ENCODE measurements around the gene ROBO2. TPM values are rescaled to one million over a fixed set of nuclear protein-coding genes. Genes with fewer than 3 reads are reported as not detected.
A peak's percentile ranks its signal among the peaks of the same experiment; 100 is the strongest.

The ROBO2 gene
- total and polyA plus RNA-seq, 4 donors: 0.30 to 72.4 (median 3.3) TPM

GRCh38 chr3:77506384-77506783, 466.5 kb downstream of the ROBO2 start:
- Histone ChIP-seq H3K4me3 (no peak overlapping the region), H3K27ac (ENCODE audit: low read depth in 1 of 2, low read length in 1 of 2) (no peak overlapping the region), H3K27me3 (ENCODE audit: control insufficient read depth in 3 of 3, insufficient read depth in 3 of 3, low read length in 2 of 3) (no peaks in the 10 kb centered on the region), H3K9ac (ENCODE audit: insufficient read depth in 1 of 2, low read length in 2 of 2) (no peak overlapping the region), H3K36me3 (ENCODE audit: control insufficient read depth in 4 of 4, insufficient read depth in 4 of 4, low read length in 4 of 4) (peaks cover 0 to 3% (median under 1%) of the 10 kb centered on the region in 4 donors), H3K4me1 (ENCODE audit: control insufficient read depth in 5 of 5, insufficient read depth in 5 of 5, low read length in 5 of 5) (no peaks in the 10 kb centered on the region), H3K9me3 (ENCODE audit: control insufficient read depth in 4 of 4, insufficient read depth in 3 of 4, low read length in 3 of 4) (no peaks in the 10 kb centered on the region)
- DNase-seq (no peak), ATAC-seq (ENCODE audit: insufficient read depth, low FRiP score) (no peak)
- WGBS, 2 donors: 82 to 83% methylated on average over 5 of the region's 5 CpGs
- no peak for TF ChIP-seq CTCF (IDR thresholded peaks at IDR 0.05; ENCODE audit: control extremely low read depth, extremely low read depth)

GRCh38 chr3:77513542-77513941, 473.6 kb downstream of the ROBO2 start:
- Histone ChIP-seq H3K36me3 (ENCODE audit: control insufficient read depth in 4 of 4, insufficient read depth in 4 of 4, low read length in 4 of 4) (peaks cover 0 to 4% (median 2%) of the 10 kb centered on the region in 4 donors), H3K9ac (ENCODE audit: insufficient read depth in 1 of 2, low read length in 2 of 2) (peak overlapping the region in 1 of 2 donors; percentile 38), H3K27me3 (ENCODE audit: control insufficient read depth in 3 of 3, insufficient read depth in 3 of 3, low read length in 2 of 3) (no peaks in the 10 kb centered on the region), H3K4me1 (ENCODE audit: control insufficient read depth in 5 of 5, insufficient read depth in 5 of 5, low read length in 5 of 5) (peaks cover 0 to 2% (median 0%) of the 10 kb centered on the region in 5 donors), H3K9me3 (ENCODE audit: control insufficient read depth in 4 of 4, insufficient read depth in 3 of 4, low read length in 3 of 4) (no peaks in the 10 kb centered on the region), H3K27ac (ENCODE audit: low read depth in 1 of 2, low read length in 1 of 2) (no peak overlapping the region), H3K4me3 (no peak overlapping the region)
- TF ChIP-seq CTCF (IDR thresholded peaks at IDR 0.05; ENCODE audit: control extremely low read depth, extremely low read depth): no peak
- no peak for DNase-seq
- ATAC-seq (ENCODE audit: insufficient read depth, low FRiP score): no peak
- WGBS, 2 donors: 39 to 51% methylated on average over 5 of the region's 5 CpGs

DNA sequence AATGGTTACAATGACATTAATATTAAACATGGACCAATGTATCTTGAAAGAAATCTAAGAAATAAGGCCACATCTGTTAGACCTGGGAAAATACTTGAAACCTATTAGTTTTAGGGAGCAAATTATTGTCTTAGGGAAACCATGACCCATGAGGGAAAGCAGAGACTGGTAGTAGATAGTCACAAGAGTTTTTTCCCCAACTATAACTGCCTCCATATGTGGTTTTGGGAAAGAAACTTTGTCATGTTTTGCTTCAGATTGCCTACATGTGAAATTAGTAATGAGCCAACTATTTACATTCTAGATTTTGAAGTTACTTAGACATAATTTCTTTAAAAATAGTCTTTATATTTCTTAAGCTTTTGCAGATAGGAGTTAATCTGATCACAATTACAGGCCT, 474.9 kb downstream of the ROBO2 start:
- H3K27me3 ChIP-seq (ENCODE audit: control insufficient read depth in 3 of 3, insufficient read depth in 3 of 3, low read length in 2 of 3): no peaks in the 10 kb centered on the region
- TF ChIP-seq CTCF (IDR thresholded peaks at IDR 0.05; ENCODE audit: control extremely low read depth, extremely low read depth): no peak
- no peaks in the 10 kb centered on the region for H3K9me3 ChIP-seq (ENCODE audit: control insufficient read depth in 4 of 4, insufficient read depth in 3 of 4, low read length in 3 of 4)
- peaks cover 0 to 4% (median 2%) of the 10 kb centered on the region in 4 donors for H3K36me3 ChIP-seq (ENCODE audit: control insufficient read depth in 4 of 4, insufficient read depth in 4 of 4, low read length in 4 of 4)
- H3K9ac ChIP-seq (ENCODE audit: insufficient read depth in 1 of 2, low read length in 2 of 2): no peak overlapping the region
- no peak overlapping the region for H3K27ac ChIP-seq (ENCODE audit: low read depth in 1 of 2, low read length in 1 of 2)
- H3K4me3 ChIP-seq: no peak overlapping the region
- H3K4me1 ChIP-seq (ENCODE audit: control insufficient read depth in 5 of 5, insufficient read depth in 5 of 5, low read length in 5 of 5): peaks cover 0 to 2% (median 0%) of the 10 kb centered on the region in 5 donors
- ATAC-seq (ENCODE audit: insufficient read depth, low FRiP score) (no peak), DNase-seq (no peak)

DNA sequence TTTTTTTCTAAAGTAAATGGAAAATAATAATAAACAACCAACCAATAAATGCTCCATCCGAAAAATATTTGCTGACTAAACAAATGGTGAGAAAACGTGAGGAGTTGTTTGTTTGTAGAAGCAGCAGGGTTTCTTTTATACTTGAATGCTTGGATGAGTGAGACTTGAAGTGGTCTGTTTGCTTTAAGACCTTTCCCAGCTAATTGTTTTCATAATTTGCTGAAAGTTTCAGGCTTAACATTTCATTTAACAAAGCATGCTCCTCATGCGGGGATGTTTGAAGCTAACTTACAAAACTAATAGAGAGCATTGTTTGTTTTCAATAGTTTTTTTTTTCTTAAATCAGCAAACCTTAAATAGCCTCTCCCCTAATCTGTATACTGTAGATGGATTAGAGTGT, 484.6 kb downstream of the ROBO2 start:
- Histone ChIP-seq H3K27me3 (ENCODE audit: control insufficient read depth in 3 of 3, insufficient read depth in 3 of 3, low read length in 2 of 3) (peaks cover 0 to 2% (median 0%) of the 10 kb centered on the region in 3 donors), H3K9ac (ENCODE audit: insufficient read depth in 1 of 2, low read length in 2 of 2) (no peak overlapping the region), H3K27ac (ENCODE audit: low read depth in 1 of 2, low read length in 1 of 2) (no peak overlapping the region), H3K9me3 (ENCODE audit: control insufficient read depth in 4 of 4, insufficient read depth in 3 of 4, low read length in 3 of 4) (no peaks in the 10 kb centered on the region), H3K36me3 (ENCODE audit: control insufficient read depth in 4 of 4, insufficient read depth in 4 of 4, low read length in 4 of 4) (peaks cover 0 to 3% (median 0%) of the 10 kb centered on the region in 4 donors), H3K4me1 (ENCODE audit: control insufficient read depth in 5 of 5, insufficient read depth in 5 of 5, low read length in 5 of 5) (peaks cover 0 to 30% (median 7%) of the 10 kb centered on the region in 5 donors), H3K4me3 (no peak overlapping the region)
- DNase-seq: peak in 2 of 3 donors; percentile 86 to 87
- 52 to 54% methylated on average over 3 of the region's 3 CpGs for WGBS, 2 donors
- no peak for TF ChIP-seq CTCF (IDR thresholded peaks at IDR 0.05; ENCODE audit: control extremely low read depth, extremely low read depth)
- no peak for ATAC-seq (ENCODE audit: insufficient read depth, low FRiP score)
